K562 (cell line): ENCODE data around the gene C1R. TPM values are rescaled to one million over a fixed set of nuclear protein-coding genes. Genes with fewer than 3 reads are reported as not detected.
A peak's percentile ranks its signal among the peaks of the same experiment; 100 is the strongest.

Source experiments
- ADNP ChIP-seq: fragments of 200-800 bp; sonication (Bioruptor generic); IDR thresholded peaks from 2 replicates; pipeline ENCODE4 v1.6.1; 2016; ENCODE audit warnings: missing genetic modification characterization, missing compliant biosample characterization
- BRCA1 ChIP-seq, 2 experiments: fragments of 450-650 bp in 1 of 2; sonication (generic) in 1 of 2; formaldehyde crosslinking in 1 of 2; IDR thresholded peaks; 2 replicates each; pipeline versions ENCODE4 v1.5.0 to v1.6.1; 2017 to 2020; ENCODE audit warnings: mild to moderate bottlenecking in 1 of 2, missing genetic modification reagents in 1 of 2
- CHD2 ChIP-seq: IDR thresholded peaks from 2 replicates; pipeline ENCODE4 v1.6.1; 2011; ENCODE audit warnings: low read depth, low read length
- CTCFL ChIP-seq: IDR thresholded peaks from 2 replicates; pipeline ENCODE4 v1.6.1; 2011; ENCODE audit warnings: borderline replicate concordance, low read depth, mild to moderate bottlenecking, moderate library complexity, low read length; ENCODE audit not compliant: insufficient read depth, poor library complexity, severe bottlenecking
- POLR2AphosphoS5 ChIP-seq: IDR thresholded peaks from 2 replicates; pipeline ENCODE4 v1.6.1; 2011; ENCODE audit warnings: mild to moderate bottlenecking, low read depth, low read length, moderate library complexity; ENCODE audit not compliant: control insufficient read depth, insufficient read depth
- PRDM10 ChIP-seq: fragments of 450-650 bp; IDR thresholded peaks from 2 replicates; pipeline ENCODE4 v1.6.1; 2018; ENCODE audit not compliant: partially characterized antibody
- RFX7 ChIP-seq: fragments of 250-450 bp; sonication (Bioruptor Pico); IDR thresholded peaks from 2 replicates; pipeline ENCODE4 v1.5.1; 2021; ENCODE audit warnings: mild to moderate bottlenecking
- SLC30A9 ChIP-seq: fragments of 250-450 bp; sonication (Bioruptor Pico); IDR thresholded peaks from 2 replicates; pipeline ENCODE4 v1.8.0; 2022; ENCODE audit warnings: mild to moderate bottlenecking, moderate library complexity
- TFAM ChIP-seq: fragments of 250-450 bp; sonication (Bioruptor Pico); conservative IDR thresholded peaks from 2 replicates; pipeline ENCODE4 v1.5.0; 2021; ENCODE audit warnings: mild to moderate bottlenecking, moderate library complexity
- ZBTB7A ChIP-seq: IDR thresholded peaks from 2 replicates; pipeline ENCODE4 v1.6.1; 2011; ENCODE audit warnings: low read depth, mild to moderate bottlenecking, low read length, moderate library complexity, borderline replicate concordance; ENCODE audit not compliant: control insufficient read depth
- ZNF263 ChIP-seq: sonication (generic); formaldehyde crosslinking; IDR thresholded peaks from 2 replicates; pipeline ENCODE4 v1.8.0; 2022; ENCODE audit warnings: mild to moderate bottlenecking, missing genetic modification reagents, borderline replicate concordance
- ZNF280A ChIP-seq: fragments of 450-650 bp; IDR thresholded peaks from 2 replicates; pipeline ENCODE4 v1.6.1; 2018; ENCODE audit warnings: mild to moderate bottlenecking, low read depth; ENCODE audit not compliant: partially characterized antibody
- ZNF551 ChIP-seq: fragments of 250-450 bp; sonication (Bioruptor Pico); IDR thresholded peaks from 2 replicates; pipeline ENCODE4 v1.5.0; 2021; ENCODE audit warnings: mild to moderate bottlenecking, moderate library complexity
- ZNF668 ChIP-seq: fragments of 250-450 bp; sonication (Bioruptor Pico); IDR thresholded peaks from 2 replicates; pipeline ENCODE4 v1.8.0; 2022; ENCODE audit warnings: mild to moderate bottlenecking, inconsistent platforms
- polyA plus RNA-seq, 8 experiments: library from polyadenylated mRNA; depleted of rRNA in 4 of 8; stranded (reverse) in 5 of 8; unstranded in 3 of 8; fragments of >200 nt; fragmentation: Nextera tagmentation in 2 of 8; fragmentation: Illumina TruSeq in 1 of 8; extraction: Ambion mirVana in 2 of 8; extraction: Trizol in 1 of 8; gene quantifications; 2 replicates each; pipeline versions ENCODE4 v1.2.1 to v1.2.3, GENCODE V29; 2011 to 2014; ENCODE audit warnings: inconsistent platforms in 1 of 8, missing spikeins in 1 of 8
- total RNA-seq, 7 experiments: library from RNA; depleted of rRNA in 6 of 7; stranded (reverse); fragments of >200 nt in 6 of 7; fragmentation: Illumina TruSeq in 2 of 7; extraction: Trizol in 2 of 7; gene quantifications; 2 replicates each; pipeline versions ENCODE4 v1.2.1 to v1.2.3, GENCODE V29; 2011 to 2021; ENCODE audit warnings: low replicate concordance in 1 of 7
- TF ChIP-seq, protein P1 (sequence below): conservative IDR thresholded peaks from 2 replicates; pipeline ENCODE4 v1.6.1; 2011; ENCODE audit warnings: low read depth, mild to moderate bottlenecking, low read length; ENCODE audit not compliant: control insufficient read depth
- TF ChIP-seq, protein P2 (sequence below), 2 experiments: fragments of 450-650 bp; IDR thresholded peaks; 2 replicates each; pipeline ENCODE4 v1.6.1; 2016

The C1R gene
- total and polyA plus RNA-seq, 9 of the 15 experiments (the other 6 are each of a cell fraction or from before 2014, with no cell fraction given) = 0.07 to 1.0 (median 0.33) TPM; not detected in 1

DNA sequence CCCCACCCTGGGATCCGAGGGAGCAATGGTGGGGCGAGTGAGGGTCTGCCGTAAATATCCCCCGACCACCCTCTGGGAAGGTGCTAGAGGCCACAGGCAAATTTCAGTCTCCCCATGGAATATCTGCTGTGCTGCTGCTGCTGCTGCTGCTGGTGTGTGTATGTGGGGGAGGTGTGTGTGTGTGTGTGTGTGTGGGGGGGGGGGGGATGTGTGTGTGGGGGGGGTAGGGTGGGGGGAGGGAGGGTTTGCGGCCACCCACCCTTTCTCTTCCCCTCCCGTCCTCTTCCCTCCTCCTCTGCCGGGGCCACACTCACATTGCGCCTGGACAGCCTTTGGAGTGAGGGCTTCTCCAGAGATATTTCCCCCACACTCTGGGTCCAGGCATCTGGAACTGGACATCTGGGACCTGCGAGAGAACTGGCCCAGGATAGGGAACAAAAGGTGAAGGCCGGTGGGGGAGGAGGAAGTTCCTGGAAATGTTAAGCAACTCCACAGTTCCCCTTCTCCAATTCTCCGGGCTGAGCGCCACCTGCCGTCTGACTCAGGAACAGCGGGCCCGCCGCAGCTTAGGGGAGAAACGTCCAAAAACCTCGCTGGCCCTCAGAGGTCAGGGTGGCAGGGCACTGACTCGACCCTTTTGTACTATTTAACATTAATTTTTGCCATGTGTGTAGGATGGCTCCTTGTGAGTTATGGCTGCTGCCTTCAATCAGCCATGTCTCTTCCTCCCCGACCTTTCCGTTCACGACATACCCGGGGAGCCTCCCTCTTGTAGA, 16.7 kb upstream of the C1R start, which contains the start of gene C1RL (continued):
- peak; percentile 51 for TF ChIP-seq ZNF263 (CRISPR knock-in tag)
- no peak for TF ChIP-seq PRDM10
- peak; percentile 24; the same call in 1 of the 2 replicates for TF ChIP-seq POLR2AphosphoS5
- no peak for TF ChIP-seq SLC30A9 (CRISPR knock-in tag)
- TF ChIP-seq CTCFL = peak; percentile 54
- TF ChIP-seq ZNF280A = no peak
- TF ChIP-seq RFX7 = no peak
- TF ChIP-seq, protein P1, sequence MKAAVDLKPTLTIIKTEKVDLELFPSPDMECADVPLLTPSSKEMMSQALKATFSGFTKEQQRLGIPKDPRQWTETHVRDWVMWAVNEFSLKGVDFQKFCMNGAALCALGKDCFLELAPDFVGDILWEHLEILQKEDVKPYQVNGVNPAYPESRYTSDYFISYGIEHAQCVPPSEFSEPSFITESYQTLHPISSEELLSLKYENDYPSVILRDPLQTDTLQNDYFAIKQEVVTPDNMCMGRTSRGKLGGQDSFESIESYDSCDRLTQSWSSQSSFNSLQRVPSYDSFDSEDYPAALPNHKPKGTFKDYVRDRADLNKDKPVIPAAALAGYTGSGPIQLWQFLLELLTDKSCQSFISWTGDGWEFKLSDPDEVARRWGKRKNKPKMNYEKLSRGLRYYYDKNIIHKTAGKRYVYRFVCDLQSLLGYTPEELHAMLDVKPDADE = no peak
- no peak for TF ChIP-seq ADNP (tag)
- TF ChIP-seq TFAM (CRISPR knock-in tag) = no peak
- no peak for TF ChIP-seq BRCA1 (IDR thresholded peaks at IDR 0.05)
- TF ChIP-seq BRCA1 (CRISPR knock-in tag; IDR thresholded peaks at IDR 0.05) = no peak
- no peak for TF ChIP-seq ZNF668 (CRISPR knock-in tag)
- peak; percentile 12; the same call in 1 of the 2 replicates for TF ChIP-seq CHD2
- TF ChIP-seq ZNF551 (CRISPR knock-in tag) = no peak
- TF ChIP-seq, protein P2, sequence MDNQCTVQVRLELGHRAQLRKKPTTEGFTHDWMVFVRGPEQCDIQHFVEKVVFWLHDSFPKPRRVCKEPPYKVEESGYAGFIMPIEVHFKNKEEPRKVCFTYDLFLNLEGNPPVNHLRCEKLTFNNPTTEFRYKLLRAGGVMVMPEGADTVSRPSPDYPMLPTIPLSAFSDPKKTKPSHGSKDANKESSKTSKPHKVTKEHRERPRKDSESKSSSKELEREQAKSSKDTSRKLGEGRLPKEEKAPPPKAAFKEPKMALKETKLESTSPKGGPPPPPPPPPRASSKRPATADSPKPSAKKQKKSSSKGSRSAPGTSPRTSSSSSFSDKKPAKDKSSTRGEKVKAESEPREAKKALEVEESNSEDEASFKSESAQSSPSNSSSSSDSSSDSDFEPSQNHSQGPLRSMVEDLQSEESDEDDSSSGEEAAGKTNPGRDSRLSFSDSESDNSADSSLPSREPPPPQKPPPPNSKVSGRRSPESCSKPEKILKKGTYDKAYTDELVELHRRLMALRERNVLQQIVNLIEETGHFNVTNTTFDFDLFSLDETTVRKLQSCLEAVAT (IDR thresholded peaks at IDR 0.05) = no peak
- peak; percentile 32; the same call in 1 of the 2 replicates for TF ChIP-seq ZBTB7A
